HG03103 (cell line): Measurements from ENCODE around the gene IFT25.
A peak's percentile ranks its signal among the peaks of the same experiment; 100 is the strongest.
"Not testable (repeated sequence)": the region's sequence is repeated elsewhere in the genome, so short reads cannot be mapped to it uniquely, and the experiment has no call there.

Source experiments
- ATAC-seq: cut with Tn5 transposase; IDR thresholded peaks from one replicate; pipeline ENCODE4 v1.9.1; 2021; ENCODE audit warnings: low read depth; ENCODE audit not compliant: unreplicated experiment

The IFT25 gene

DNA sequence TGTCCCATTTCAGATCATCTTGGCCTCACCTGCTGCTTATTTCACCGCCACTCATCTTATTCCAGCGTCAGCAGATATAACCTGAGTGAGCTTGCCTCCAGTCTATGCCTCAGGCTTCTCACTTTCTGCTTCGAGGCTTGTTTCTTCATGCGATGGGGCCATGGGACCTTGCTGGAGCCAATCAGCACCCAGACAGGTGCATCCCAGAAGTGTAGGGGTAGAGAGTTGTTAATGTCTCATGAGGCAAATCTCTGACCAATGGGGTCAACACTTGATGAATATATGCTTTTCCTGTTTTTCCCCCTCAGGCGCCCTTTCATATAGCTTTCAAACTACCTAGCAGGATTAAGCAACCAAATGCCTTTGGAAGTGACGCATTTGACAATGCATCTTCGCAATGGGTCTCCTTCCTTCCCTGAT, 55.0 kb downstream of the IFT25 start:
- ATAC-seq: no peak

DNA sequence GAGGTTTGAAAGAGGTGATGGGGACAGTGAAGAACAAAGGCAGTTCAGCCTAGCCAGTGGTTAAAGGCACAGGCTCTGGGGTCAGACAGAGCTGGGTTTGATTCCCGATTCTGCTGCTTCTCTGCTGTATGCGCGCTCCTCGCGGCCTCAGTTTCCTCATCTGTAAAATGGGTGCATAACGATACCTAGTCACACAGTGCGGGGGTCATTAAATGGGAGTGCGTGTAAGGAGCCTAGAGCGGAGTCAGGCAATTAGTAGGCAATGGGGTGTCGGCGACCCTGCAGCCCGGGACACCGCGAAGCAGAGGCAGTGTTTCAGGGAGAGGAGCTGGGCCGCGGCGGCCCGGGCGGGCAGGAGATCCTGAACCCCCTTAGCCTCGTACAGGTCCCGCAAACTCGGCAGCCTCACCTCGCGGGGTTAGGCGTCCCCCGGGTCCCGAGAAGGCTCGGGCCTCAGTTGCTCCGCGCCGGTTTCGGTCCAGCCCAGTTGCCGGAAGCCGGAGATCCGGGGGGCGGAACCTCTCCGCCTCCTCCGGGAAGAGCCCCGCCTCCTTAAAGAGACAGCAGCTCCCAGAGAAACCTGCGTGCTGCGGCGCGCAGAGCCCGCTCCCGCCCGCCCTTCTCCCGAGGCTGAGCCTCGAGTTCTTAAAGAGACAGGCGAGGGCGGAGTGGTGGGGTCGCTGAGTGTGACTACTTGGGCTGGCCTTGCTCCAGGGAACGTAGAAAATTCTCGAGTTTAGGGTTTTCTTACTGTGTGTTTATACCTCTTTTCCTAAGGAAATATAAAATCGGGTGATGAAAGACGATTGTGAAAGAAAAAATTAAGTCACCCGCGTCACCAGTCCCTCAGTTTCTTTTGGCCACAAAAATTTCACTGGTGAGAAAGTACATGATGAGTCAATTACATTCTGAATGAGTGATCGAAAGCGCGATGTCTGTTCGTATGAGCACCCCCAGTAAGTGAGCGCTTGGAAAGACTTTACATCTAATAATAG, 55.9 kb downstream of the IFT25 start, which contains the start of gene YIPF1:
Gene YIPF1 (minus strand): TSS at position 494 of the 995 bp plus-strand sequence. CDS start 860 bp downstream, outside the sequence.
- ATAC-seq: peak; percentile 94

DNA sequence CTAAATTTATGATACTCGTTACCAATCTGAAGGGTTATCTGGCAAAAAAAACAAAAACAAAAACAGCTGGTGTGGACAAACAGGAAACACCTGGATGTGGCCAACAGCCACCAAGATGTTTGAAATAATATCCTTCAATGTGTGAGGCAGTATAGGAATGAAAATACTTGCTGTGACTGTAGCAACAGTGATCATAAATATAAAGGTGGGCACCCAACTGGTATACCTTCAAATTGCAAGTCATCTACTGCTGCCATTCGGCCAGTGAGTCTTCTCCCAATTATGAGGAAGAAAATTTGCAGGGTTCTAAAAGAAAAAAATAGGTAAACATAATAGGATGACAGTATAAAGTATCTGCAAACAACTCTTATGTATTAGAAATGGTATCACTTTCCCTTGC, 56.8 kb downstream of the IFT25 start:
- no peak for ATAC-seq

DNA sequence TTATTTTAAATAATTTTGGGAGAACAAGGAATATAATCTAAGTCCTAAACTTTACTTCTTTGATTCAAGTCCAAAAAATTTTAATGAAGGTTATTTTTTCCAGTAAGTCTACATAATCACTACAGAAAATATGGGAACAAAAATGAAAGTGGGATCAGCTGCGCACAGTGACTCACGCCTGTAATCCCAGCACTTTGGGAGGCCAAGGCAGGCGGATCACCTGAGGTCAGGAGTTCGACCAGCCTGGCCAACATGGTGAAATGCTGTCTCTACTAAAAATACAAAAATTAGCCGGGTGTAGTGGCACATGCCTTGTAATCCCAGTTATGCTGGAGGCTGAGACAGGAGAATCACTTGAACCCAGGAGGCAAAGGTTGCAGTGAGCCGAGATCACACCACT, 61.9 kb downstream of the IFT25 start:
- not testable (repeated sequence) for ATAC-seq

DNA sequence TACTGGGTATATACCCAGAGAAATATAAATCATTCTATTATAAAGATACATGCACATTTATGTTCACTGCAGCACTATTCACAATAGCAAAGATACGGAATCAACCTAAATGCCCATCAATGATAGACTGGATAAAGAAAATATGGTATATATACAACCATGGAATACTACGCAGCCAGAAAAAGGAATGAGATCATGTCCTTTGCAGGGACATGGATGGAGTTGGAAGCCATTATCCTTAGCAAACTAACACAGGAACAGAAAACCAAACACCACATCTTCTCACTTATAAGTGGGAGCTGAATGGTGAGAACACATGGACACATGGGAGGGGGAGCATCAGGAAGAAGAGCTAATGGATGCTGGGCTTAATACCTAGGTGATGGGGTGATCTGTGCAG, 63.6 kb downstream of the IFT25 start:
- ATAC-seq: not testable (repeated sequence)

DNA sequence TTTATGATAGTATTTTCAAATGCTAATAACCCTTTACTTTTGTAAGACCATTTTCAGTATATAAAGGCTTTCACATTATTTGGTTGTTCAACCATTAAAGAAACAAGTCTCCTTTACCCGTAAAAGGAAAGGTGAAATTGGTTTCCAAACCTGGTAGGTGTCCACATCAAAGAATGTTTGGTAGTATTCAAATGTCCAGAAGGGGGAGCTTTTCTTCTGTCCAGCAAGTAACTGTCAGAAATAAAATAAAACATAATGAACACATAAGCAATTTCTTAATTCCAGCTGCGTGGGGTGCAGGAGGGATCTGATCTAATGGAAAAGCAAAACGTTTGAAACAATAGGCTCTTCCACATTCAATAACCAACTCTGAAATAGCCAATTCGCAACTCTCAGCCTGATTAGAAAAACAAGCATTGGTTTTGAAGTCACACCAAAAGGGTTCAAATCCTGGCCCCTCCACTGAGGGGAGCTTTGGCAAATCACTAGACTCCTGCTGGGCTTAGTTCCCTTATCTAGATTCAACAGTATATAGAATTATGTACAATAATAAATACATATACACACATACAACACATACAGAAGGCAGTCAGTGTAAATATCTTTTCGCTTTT, 66.9 kb downstream of the IFT25 start:
- ATAC-seq: no peak

DNA sequence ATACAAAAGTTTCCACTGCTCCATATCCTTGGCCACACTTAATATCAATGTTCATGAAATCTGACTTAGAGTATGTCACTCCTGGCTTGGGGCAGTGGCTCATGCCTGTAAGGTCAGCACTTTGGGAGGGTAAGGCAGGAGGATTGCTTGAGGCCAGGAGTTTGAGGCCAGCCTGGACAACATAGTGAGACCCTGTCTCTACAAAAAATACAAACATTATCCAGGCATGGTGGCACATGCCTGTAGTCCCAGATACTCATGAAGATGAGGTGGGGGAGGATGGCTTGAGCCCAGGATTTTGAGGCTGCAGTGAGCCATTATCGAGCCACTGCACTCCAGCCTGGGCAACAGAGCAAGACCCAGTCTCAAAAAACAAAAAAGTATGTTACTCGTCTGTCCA, 70.3 kb downstream of the IFT25 start:
- not testable (repeated sequence) for ATAC-seq

DNA sequence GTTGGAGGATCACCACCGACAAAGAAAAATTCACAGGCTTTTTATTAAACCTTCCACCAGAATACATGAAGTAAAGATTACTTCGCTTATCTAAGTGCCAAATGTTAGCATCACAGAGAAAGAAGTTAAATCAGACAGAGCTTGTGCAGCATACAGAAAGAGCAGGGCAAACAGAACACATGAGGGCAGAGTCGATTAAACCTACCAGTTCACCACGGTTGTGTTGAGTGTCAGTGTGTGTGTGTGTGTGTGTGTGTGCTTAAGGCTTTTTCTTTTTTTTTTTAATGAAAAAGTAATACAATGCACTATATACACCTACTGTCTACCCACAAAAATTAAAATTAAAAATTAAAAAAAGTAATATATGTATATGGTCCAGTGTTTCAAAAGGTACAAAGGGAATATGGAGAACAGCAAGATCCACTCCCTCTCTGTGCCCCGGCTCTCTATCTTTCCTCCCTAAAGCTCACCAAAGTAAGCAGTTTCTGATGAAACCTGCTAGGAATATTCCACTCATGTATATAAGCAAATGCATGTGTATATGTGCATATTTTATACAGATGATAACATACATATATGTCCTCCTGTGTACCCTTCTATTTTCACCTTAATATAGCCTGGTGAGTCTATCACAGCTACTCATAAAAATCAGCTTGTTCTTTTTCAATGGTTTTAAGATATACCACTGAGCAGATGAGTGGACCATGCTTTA, 73.6 kb downstream of the IFT25 start:
- ATAC-seq: no peak
